ENCODE results near the gene PPFIBP1.

Gene PPFIBP1

GRCh38 chr12:27511031-27511722, 12.8 kb upstream of the PPFIBP1 start:
- peak overlapping the region; percentile 23 for H3K9ac ChIP-seq (ENCODE audit: low read length)
- H2BK12ac ChIP-seq (ENCODE audit: low read length in 2 of 2): no peak overlapping the region
- H3K23ac ChIP-seq (ENCODE audit: low read length in 2 of 2): no peak overlapping the region
- no peak overlapping the region for H3K4me3 ChIP-seq (ENCODE audit: insufficient read depth in 1 of 2, low read depth in 1 of 2, low read length in 2 of 2)
- H3K18ac ChIP-seq (ENCODE audit: low read depth in 1 of 2, low read length in 2 of 2): no peak overlapping the region
- no peaks in the 10 kb centered on the region for H3K4me1 ChIP-seq (ENCODE audit: control insufficient read depth, insufficient read depth, low read depth, low read length)
- H4K91ac ChIP-seq (ENCODE audit: low read length): no peak overlapping the region
- H2AFZ ChIP-seq (ENCODE audit: low read depth, low read length): no peak overlapping the region
- WGBS: 89% methylated on average over 6 of the region's 6 CpGs
- no peaks in the 10 kb centered on the region for H3K79me1 ChIP-seq (replicated peaks; ENCODE audit: low read length, poor library complexity, severe bottlenecking)
- no peak overlapping the region for H3K4me2 ChIP-seq (ENCODE audit: low read length, poor library complexity, severe bottlenecking)
- H3K14ac ChIP-seq (ENCODE audit: low read length in 2 of 2): no peak overlapping the region
- no peak overlapping the region for H4K8ac ChIP-seq (ENCODE audit: low read length)
- no peaks in the 10 kb centered on the region for H3K36me3 ChIP-seq (ENCODE audit: control insufficient read depth in 1 of 2, insufficient read depth in 2 of 2, low read depth in 1 of 2, low read length in 2 of 2)
- no peak overlapping the region for H2BK120ac ChIP-seq (ENCODE audit: low read depth, low read length)
- H3K27ac ChIP-seq (ENCODE audit: low read length, poor library complexity, severe bottlenecking): no peak overlapping the region
- no peak overlapping the region for H2AK5ac ChIP-seq (ENCODE audit: low read length, severe bottlenecking)
- H3K27me3 ChIP-seq (ENCODE audit: control insufficient read depth in 1 of 2, insufficient read depth in 1 of 2, low read length in 2 of 2): no peaks in the 10 kb centered on the region
- no peak overlapping the region for H3K4ac ChIP-seq (ENCODE audit: low read depth in 1 of 2, low read length in 2 of 2)
- DNase-seq: no peak
- H2BK15ac ChIP-seq (ENCODE audit: low read depth, poor library complexity, severe bottlenecking): no peak overlapping the region
- H2BK5ac ChIP-seq (ENCODE audit: low read depth, low read length, poor library complexity, severe bottlenecking): no peak overlapping the region
- no peaks in the 10 kb centered on the region for H3K9me3 ChIP-seq (ENCODE audit: control insufficient read depth, low read length)

GRCh38 chr12:27511723-27512045, 12.3 kb upstream of the PPFIBP1 start:
- no peaks in the 10 kb centered on the region for H3K4me1 ChIP-seq (ENCODE audit: control insufficient read depth, insufficient read depth, low read depth, low read length)

GRCh38 chr12:27513155-27513824, 10.7 kb upstream of the PPFIBP1 start:
- H2BK15ac ChIP-seq (ENCODE audit: low read depth, poor library complexity, severe bottlenecking): no peak overlapping the region
- no peak overlapping the region for H3K14ac ChIP-seq (ENCODE audit: low read length in 2 of 2)
- WGBS: 90% methylated on average over 7 of the region's 7 CpGs
- peaks cover 2% of the 10 kb centered on the region for H3K4me1 ChIP-seq (ENCODE audit: control insufficient read depth, insufficient read depth, low read depth, low read length)
- no peak overlapping the region for H3K9ac ChIP-seq (ENCODE audit: low read length)
- no peaks in the 10 kb centered on the region for H3K79me1 ChIP-seq (replicated peaks; ENCODE audit: low read length, poor library complexity, severe bottlenecking)
- no peak overlapping the region for H3K18ac ChIP-seq (ENCODE audit: low read depth in 1 of 2, low read length in 2 of 2)
- no peak overlapping the region for H4K8ac ChIP-seq (ENCODE audit: low read length)
- H3K36me3 ChIP-seq (ENCODE audit: control insufficient read depth in 1 of 2, insufficient read depth in 2 of 2, low read depth in 1 of 2, low read length in 2 of 2): no peaks in the 10 kb centered on the region
- no peak overlapping the region for H2BK12ac ChIP-seq (ENCODE audit: low read length in 2 of 2)
- no peak overlapping the region for H4K91ac ChIP-seq (ENCODE audit: low read length)
- H3K9me3 ChIP-seq (ENCODE audit: control insufficient read depth, low read length): no peaks in the 10 kb centered on the region
- no peak overlapping the region for H2AFZ ChIP-seq (ENCODE audit: low read depth, low read length)
- H3K4ac ChIP-seq (ENCODE audit: low read depth in 1 of 2, low read length in 2 of 2): no peak overlapping the region
- H2AK5ac ChIP-seq (ENCODE audit: low read length, severe bottlenecking): no peak overlapping the region
- DNase-seq: no peak
- H2BK120ac ChIP-seq (ENCODE audit: low read depth, low read length): no peak overlapping the region
- no peak overlapping the region for H3K27ac ChIP-seq (ENCODE audit: low read length, poor library complexity, severe bottlenecking)
- no peak overlapping the region for H2BK5ac ChIP-seq (ENCODE audit: low read depth, low read length, poor library complexity, severe bottlenecking)
- H3K27me3 ChIP-seq (ENCODE audit: control insufficient read depth in 1 of 2, insufficient read depth in 1 of 2, low read length in 2 of 2): no peaks in the 10 kb centered on the region
- H3K4me2 ChIP-seq (ENCODE audit: low read length, poor library complexity, severe bottlenecking): no peak overlapping the region
- no peak overlapping the region for H3K23ac ChIP-seq (ENCODE audit: low read length in 2 of 2)
- H3K4me3 ChIP-seq (ENCODE audit: insufficient read depth in 1 of 2, low read depth in 1 of 2, low read length in 2 of 2): no peak overlapping the region

More at GRCh38 chr12:27511723-27512045, 12.3 kb upstream of the PPFIBP1 start:
- Histone ChIP-seq H2AK5ac (ENCODE audit: low read length, severe bottlenecking) (no peak overlapping the region), H3K27ac (ENCODE audit: low read length, poor library complexity, severe bottlenecking) (no peak overlapping the region), H2BK120ac (ENCODE audit: low read depth, low read length) (no peak overlapping the region), H3K79me1 (replicated peaks; ENCODE audit: low read length, poor library complexity, severe bottlenecking) (no peaks in the 10 kb centered on the region), H3K27me3 (ENCODE audit: control insufficient read depth in 1 of 2, insufficient read depth in 1 of 2, low read length in 2 of 2) (no peaks in the 10 kb centered on the region), H3K9me3 (ENCODE audit: control insufficient read depth, low read length) (no peaks in the 10 kb centered on the region), H2BK15ac (ENCODE audit: low read depth, poor library complexity, severe bottlenecking) (no peak overlapping the region), H2BK12ac (ENCODE audit: low read length in 2 of 2) (no peak overlapping the region), H4K91ac (ENCODE audit: low read length) (no peak overlapping the region), H3K4me2 (ENCODE audit: low read length, poor library complexity, severe bottlenecking) (no peak overlapping the region), H3K4me3 (ENCODE audit: insufficient read depth in 1 of 2, low read depth in 1 of 2, low read length in 2 of 2) (no peak overlapping the region), H3K23ac (ENCODE audit: low read length in 2 of 2) (no peak overlapping the region), H4K8ac (ENCODE audit: low read length) (no peak overlapping the region), H2BK5ac (ENCODE audit: low read depth, low read length, poor library complexity, severe bottlenecking) (no peak overlapping the region), H3K14ac (ENCODE audit: low read length in 2 of 2) (no peak overlapping the region), H3K36me3 (ENCODE audit: control insufficient read depth in 1 of 2, insufficient read depth in 2 of 2, low read depth in 1 of 2, low read length in 2 of 2) (no peaks in the 10 kb centered on the region), H3K4ac (ENCODE audit: low read depth in 1 of 2, low read length in 2 of 2) (no peak overlapping the region), H3K9ac (ENCODE audit: low read length) (peak overlapping the region; percentile 23), H3K18ac (ENCODE audit: low read depth in 1 of 2, low read length in 2 of 2) (no peak overlapping the region), H2AFZ (ENCODE audit: low read depth, low read length) (no peak overlapping the region)
- DNase-seq: no peak
- 100% methylated on average over 2 of the region's 3 CpGs for WGBS

DNA sequence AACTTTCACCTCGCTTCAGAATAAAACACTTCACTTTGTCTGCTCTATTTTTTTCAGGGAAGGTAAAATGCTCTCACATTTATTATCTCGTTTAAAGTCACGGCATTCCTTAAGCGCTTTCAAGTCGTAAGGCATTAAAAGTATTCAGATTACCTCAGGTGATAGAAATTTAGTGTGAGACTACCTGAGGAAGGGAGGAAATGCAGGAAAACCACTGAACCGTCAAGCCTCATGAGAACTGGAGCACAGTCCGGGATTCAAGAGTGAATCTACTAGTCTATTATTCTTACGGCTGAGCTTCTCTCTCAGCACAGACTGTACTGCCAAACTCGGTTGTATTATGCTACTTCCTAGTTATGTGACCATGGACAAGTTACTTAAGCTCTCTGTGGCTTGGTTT, 8.3 kb upstream of the PPFIBP1 start:
- H3K14ac ChIP-seq (ENCODE audit: low read length in 2 of 2): no peak overlapping the region
- no peak overlapping the region for H3K9ac ChIP-seq (ENCODE audit: low read length)
- H3K36me3 ChIP-seq (ENCODE audit: control insufficient read depth in 1 of 2, insufficient read depth in 2 of 2, low read depth in 1 of 2, low read length in 2 of 2): no peaks in the 10 kb centered on the region
- H3K4me3 ChIP-seq (ENCODE audit: insufficient read depth in 1 of 2, low read depth in 1 of 2, low read length in 2 of 2): no peak overlapping the region
- peak overlapping the region; percentile 67 for H3K27ac ChIP-seq (ENCODE audit: low read length, poor library complexity, severe bottlenecking)
- WGBS: 81% methylated on average over 9 of the region's 9 CpGs
- H3K18ac ChIP-seq (ENCODE audit: low read depth in 1 of 2, low read length in 2 of 2): no peak overlapping the region
- no peak for DNase-seq
- H2BK5ac ChIP-seq (ENCODE audit: low read depth, low read length, poor library complexity, severe bottlenecking): no peak overlapping the region
- H2BK15ac ChIP-seq (ENCODE audit: low read depth, poor library complexity, severe bottlenecking): no peak overlapping the region
- H2AK5ac ChIP-seq (ENCODE audit: low read length, severe bottlenecking): no peak overlapping the region
- no peak overlapping the region for H4K8ac ChIP-seq (ENCODE audit: low read length)
- H3K27me3 ChIP-seq (ENCODE audit: control insufficient read depth in 1 of 2, insufficient read depth in 1 of 2, low read length in 2 of 2): no peaks in the 10 kb centered on the region
- H3K4ac ChIP-seq (ENCODE audit: low read depth in 1 of 2, low read length in 2 of 2): no peak overlapping the region
- no peak overlapping the region for H2AFZ ChIP-seq (ENCODE audit: low read depth, low read length)
- H3K9me3 ChIP-seq (ENCODE audit: control insufficient read depth, low read length): no peaks in the 10 kb centered on the region
- H2BK120ac ChIP-seq (ENCODE audit: low read depth, low read length): no peak overlapping the region
- H3K23ac ChIP-seq (ENCODE audit: low read length in 2 of 2): no peak overlapping the region
- no peak overlapping the region for H4K91ac ChIP-seq (ENCODE audit: low read length)
- H3K79me1 ChIP-seq (replicated peaks; ENCODE audit: low read length, poor library complexity, severe bottlenecking): no peaks in the 10 kb centered on the region
- peaks cover 2% of the 10 kb centered on the region for H3K4me1 ChIP-seq (ENCODE audit: control insufficient read depth, insufficient read depth, low read depth, low read length)
- H3K4me2 ChIP-seq (ENCODE audit: low read length, poor library complexity, severe bottlenecking): no peak overlapping the region
- no peak overlapping the region for H2BK12ac ChIP-seq (ENCODE audit: low read length in 2 of 2)
